Smooth muscle cell (in vitro differentiated cells): ENCODE data around the gene POSTN. TPM values are rescaled to one million over a fixed set of nuclear protein-coding genes. Genes with fewer than 3 reads are reported as not detected.

Experiments
- DNase-seq: peaks from one replicate; lab custom pipeline; 2025; ENCODE audit not compliant: unreplicated experiment; lab: John Stamatoyannopoulos, UW
- H2AFZ ChIP-seq: fragments of 200-600 bp; sonication (generic); 2 replicates; pipeline ENCODE4 v1.6.0; 2016; ENCODE audit warnings: antibody characterized with exemption, low read depth, mild to moderate bottlenecking
- H3F3A ChIP-seq: fragments of 200-600 bp; sonication (generic); 2 replicates; pipeline ENCODE4 v1.6.0; 2017; ENCODE audit warnings: antibody characterized with exemption, low read depth
- H3K27ac ChIP-seq: fragments of 200-600 bp; sonication (generic); 2 replicates; pipeline ENCODE4 v1.5.1; 2016; ENCODE audit warnings: low read depth, mild to moderate bottlenecking
- H3K27me3 ChIP-seq: fragments of 200-600 bp; sonication (generic); 2 replicates; pipeline ENCODE4 v1.6.1; 2016; ENCODE audit warnings: low read depth, mild to moderate bottlenecking
- H3K36me3 ChIP-seq: fragments of 200-600 bp; sonication (generic); 2 replicates; pipeline ENCODE4 v1.5.1; 2016; ENCODE audit warnings: low read depth
- H3K4me1 ChIP-seq: fragments of 200-600 bp; sonication (generic); 2 replicates; pipeline ENCODE4 v1.5.1; 2016; ENCODE audit warnings: low read depth
- H3K4me2 ChIP-seq: fragments of 200-600 bp; sonication (generic); 2 replicates; pipeline ENCODE4 v1.6.0; 2016; ENCODE audit warnings: mild to moderate bottlenecking
- H3K4me3 ChIP-seq: fragments of 200-600 bp; sonication (generic); 2 replicates; pipeline ENCODE4 v1.5.1; 2016; ENCODE audit warnings: mild to moderate bottlenecking
- H3K79me2 ChIP-seq: fragments of 200-600 bp; sonication (generic); 2 replicates; pipeline ENCODE4 v1.6.0; 2016; ENCODE audit warnings: low read depth, mild to moderate bottlenecking
- H3K9ac ChIP-seq: fragments of 200-600 bp; sonication (generic); 2 replicates; pipeline ENCODE4 v1.6.0; 2016; ENCODE audit warnings: low read depth
- H3K9me3 ChIP-seq: fragments of 200-600 bp; sonication (generic); replicated peaks from 2 replicates; pipeline ENCODE4 v1.5.1; 2016; ENCODE audit warnings: low read depth
- H4K20me1 ChIP-seq: fragments of 200-600 bp; sonication (generic); 2 replicates; pipeline ENCODE4 v1.6.0; 2016; ENCODE audit warnings: low read depth
- WGBS: methylation state at CpG from one replicate; pipeline ENCODE4 v1.1.7; 2016; ENCODE audit warnings: low lambda C conversion rate; 5-methylcytosine and 5-hydroxymethylcytosine counted together
- polyA plus RNA-seq: library from polyadenylated mRNA; unstranded; fragments of >200 nt; fragmentation: Nextera tagmentation; extraction: Ambion mirVana; gene quantifications from 2 replicates; pipeline ENCODE4 v1.2.1, GENCODE V29; 2016
- total RNA-seq: library from RNA; depleted of rRNA; stranded (reverse); fragments of >200 nt; gene quantifications from 2 replicates; pipeline ENCODE4 v1.2.3, GENCODE V29; 2014
- TF ChIP-seq, protein P1 (sequence below): fragments of 200-600 bp; sonication (generic); IDR thresholded peaks from 2 replicates; pipeline ENCODE4 v1.5.1; 2017; ENCODE audit warnings: borderline replicate concordance, mild to moderate bottlenecking, antibody characterized with exemption; ENCODE audit not compliant: insufficient read depth, poor library complexity, severe bottlenecking

The POSTN gene
- total and polyA plus RNA-seq, 2 experiments from 2014 or later = 38.6 to 50.5 TPM

GRCh38 chr13:37613236-37613635 is 14.7 kb upstream of the POSTN start:
- no peaks in the 10 kb centered on the region for H3K36me3 ChIP-seq
- H3K27ac ChIP-seq = peak overlapping the region; percentile 41
- H3K9ac ChIP-seq = no peak overlapping the region
- 31% methylated on average over 3 of the region's 3 CpGs for WGBS
- no peaks in the 10 kb centered on the region for H3K27me3 ChIP-seq
- H2AFZ ChIP-seq = no peak overlapping the region
- DNase-seq = no peak
- H4K20me1 ChIP-seq = no peaks in the 10 kb centered on the region
- H3K79me2 ChIP-seq = no peaks in the 10 kb centered on the region
- TF ChIP-seq, protein P1, sequence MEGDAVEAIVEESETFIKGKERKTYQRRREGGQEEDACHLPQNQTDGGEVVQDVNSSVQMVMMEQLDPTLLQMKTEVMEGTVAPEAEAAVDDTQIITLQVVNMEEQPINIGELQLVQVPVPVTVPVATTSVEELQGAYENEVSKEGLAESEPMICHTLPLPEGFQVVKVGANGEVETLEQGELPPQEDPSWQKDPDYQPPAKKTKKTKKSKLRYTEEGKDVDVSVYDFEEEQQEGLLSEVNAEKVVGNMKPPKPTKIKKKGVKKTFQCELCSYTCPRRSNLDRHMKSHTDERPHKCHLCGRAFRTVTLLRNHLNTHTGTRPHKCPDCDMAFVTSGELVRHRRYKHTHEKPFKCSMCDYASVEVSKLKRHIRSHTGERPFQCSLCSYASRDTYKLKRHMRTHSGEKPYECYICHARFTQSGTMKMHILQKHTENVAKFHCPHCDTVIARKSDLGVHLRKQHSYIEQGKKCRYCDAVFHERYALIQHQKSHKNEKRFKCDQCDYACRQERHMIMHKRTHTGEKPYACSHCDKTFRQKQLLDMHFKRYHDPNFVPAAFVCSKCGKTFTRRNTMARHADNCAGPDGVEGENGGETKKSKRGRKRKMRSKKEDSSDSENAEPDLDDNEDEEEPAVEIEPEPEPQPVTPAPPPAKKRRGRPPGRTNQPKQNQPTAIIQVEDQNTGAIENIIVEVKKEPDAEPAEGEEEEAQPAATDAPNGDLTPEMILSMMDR = no peak
- H3K9me3 ChIP-seq = no peaks in the 10 kb centered on the region
- H3K4me1 ChIP-seq = peaks cover 16% of the 10 kb centered on the region
- H3K4me2 ChIP-seq = peak overlapping the region; percentile 51
- H3F3A ChIP-seq = no peaks in the 10 kb centered on the region
- H3K4me3 ChIP-seq = no peak overlapping the region

DNA sequence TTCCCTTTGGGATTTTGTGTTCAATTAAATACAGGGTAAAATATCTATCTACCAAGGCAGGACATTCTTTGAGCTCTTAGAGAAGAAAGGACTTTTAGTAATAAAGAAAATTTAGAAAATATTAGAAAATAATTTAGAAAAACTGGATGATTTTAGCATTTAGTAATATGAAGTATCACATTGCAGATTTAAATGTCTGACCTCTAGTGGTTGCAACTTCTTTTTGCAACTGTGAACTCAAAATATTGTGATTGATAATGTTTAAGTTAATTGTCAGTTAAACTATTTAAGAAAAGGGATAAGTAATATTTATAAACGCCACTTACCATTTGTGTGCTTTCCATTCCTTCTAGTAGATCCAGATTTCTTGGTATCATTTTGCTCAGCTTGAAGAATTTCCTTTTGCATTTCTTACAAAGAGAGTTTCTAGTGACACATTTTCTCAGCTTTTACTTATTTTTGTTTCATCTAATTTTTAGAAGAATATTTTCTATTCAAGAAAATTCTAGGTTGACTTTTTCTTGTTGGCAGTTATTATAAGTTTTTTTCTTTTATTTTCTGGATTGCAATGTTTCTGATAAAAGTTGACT is 10.3 kb upstream of the POSTN start:
- Histone ChIP-seq H3K9ac (no peak overlapping the region), H3K79me2 (no peaks in the 10 kb centered on the region), H2AFZ (no peak overlapping the region), H3K9me3 (no peaks in the 10 kb centered on the region), H3K36me3 (no peaks in the 10 kb centered on the region), H3K4me1 (no peaks in the 10 kb centered on the region), H4K20me1 (no peaks in the 10 kb centered on the region), H3K27me3 (no peaks in the 10 kb centered on the region), H3K4me2 (no peak overlapping the region), H3F3A (no peaks in the 10 kb centered on the region), H3K27ac (no peak overlapping the region), H3K4me3 (no peak overlapping the region)
- TF ChIP-seq, protein P1 = peak; percentile 52
- no peak for DNase-seq
- 79% methylated on average over 1 of the region's 1 CpG for WGBS

DNA sequence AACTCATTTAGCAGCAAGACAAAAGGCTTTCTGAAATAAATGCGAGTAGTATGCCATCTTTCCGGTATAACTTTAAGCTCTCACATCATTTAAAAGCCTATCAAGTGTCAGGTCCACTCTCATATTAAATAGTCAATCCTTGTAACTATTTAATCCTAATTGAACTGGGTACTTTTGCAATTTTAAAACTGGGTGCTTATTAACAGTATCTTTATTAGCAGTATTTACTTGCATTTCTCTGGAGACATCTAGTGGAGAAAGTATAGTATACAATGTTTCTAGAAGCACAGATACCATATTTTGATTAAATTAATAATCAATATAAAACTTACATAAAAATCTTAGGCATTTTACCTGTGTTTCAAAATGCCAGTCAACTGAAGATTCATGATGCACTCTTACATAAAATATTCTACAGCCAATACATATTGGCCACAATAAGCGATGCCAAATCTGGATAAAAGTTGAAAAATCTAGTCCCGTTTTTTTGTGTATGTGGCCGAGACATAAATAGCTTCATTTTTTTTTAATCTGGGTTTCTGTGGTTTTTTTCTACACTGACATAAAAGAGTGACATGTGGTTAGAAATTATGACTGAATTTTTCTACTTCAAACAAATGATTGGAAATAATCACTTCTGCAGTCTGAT is 4.3 kb upstream of the POSTN start:
- H2AFZ ChIP-seq = peak overlapping the region; percentile 71
- no peaks in the 10 kb centered on the region for H3K9me3 ChIP-seq
- no peak overlapping the region for H3K9ac ChIP-seq
- no peaks in the 10 kb centered on the region for H3F3A ChIP-seq
- no peak overlapping the region for H3K27ac ChIP-seq
- H3K36me3 ChIP-seq = no peaks in the 10 kb centered on the region
- no peaks in the 10 kb centered on the region for H3K79me2 ChIP-seq
- no peaks in the 10 kb centered on the region for H3K27me3 ChIP-seq
- DNase-seq = no peak
- no peaks in the 10 kb centered on the region for H4K20me1 ChIP-seq
- 83% methylated on average over 5 of the region's 5 CpGs for WGBS
- peaks cover 7% of the 10 kb centered on the region for H3K4me1 ChIP-seq
- TF ChIP-seq, protein P1 = peak; percentile 71
- no peak overlapping the region for H3K4me2 ChIP-seq
- no peak overlapping the region for H3K4me3 ChIP-seq
